Subcutaneous preadipocyte (primary cell): ENCODE data around the gene RAG1. TPM values are rescaled to one million over a fixed set of nuclear protein-coding genes. Genes with fewer than 3 reads are reported as not detected.

Experiments used
- total RNA-seq: library from RNA; depleted of rRNA; stranded (reverse); fragments of >200 nt; gene quantifications from 2 replicates; pipeline ENCODE4 v1.2.3, GENCODE V29; 2012

Gene RAG1
- total RNA-seq: 0.20 and 0.37 TPM in 2 replicates

GRCh38 chr11:36567694-36568093 is at the start of gene RAG1:
Gene RAG1, plus strand, starts transcription at chr11:36568007. Its CDS starts 5,298 bp downstream, at chr11:36573305.

GRCh38 chr11:36594316-36594989 is 26.6 kb downstream of the RAG1 start, which contains the start of gene IFTAP:
Gene IFTAP, plus strand, starts transcription at chr11:36594502. Its CDS starts 15,602 bp downstream, at chr11:36610104.

GRCh38 chr11:36598051-36598450 is 30.2 kb downstream of the RAG1 start, which contains the start of gene RAG2:
Gene RAG2, minus strand, starts transcription at chr11:36598236. Its CDS starts 4,068 bp downstream, at chr11:36594168.

Other genes with a start within 250 kb of the RAG1 start
- 7.3 and 10.2 TPM in 2 replicates for gene TRAF6, start 57.7 kb upstream of the RAG1 start, total RNA-seq
- gene IFTAP, start 26.5 kb downstream of the RAG1 start, total RNA-seq: 15.4 and 18.0 TPM in 2 replicates
- gene RAG2, start 30.2 kb downstream of the RAG1 start, total RNA-seq: not detected in 2 replicates